Measurements from ENCODE around the gene PARD3. TPM values are rescaled to one million over a fixed set of nuclear protein-coding genes. Genes with fewer than 3 reads are reported as not detected.

Gene PARD3
- total RNA-seq, 1 experiment from 2014 or later: 46.3 TPM

DNA sequence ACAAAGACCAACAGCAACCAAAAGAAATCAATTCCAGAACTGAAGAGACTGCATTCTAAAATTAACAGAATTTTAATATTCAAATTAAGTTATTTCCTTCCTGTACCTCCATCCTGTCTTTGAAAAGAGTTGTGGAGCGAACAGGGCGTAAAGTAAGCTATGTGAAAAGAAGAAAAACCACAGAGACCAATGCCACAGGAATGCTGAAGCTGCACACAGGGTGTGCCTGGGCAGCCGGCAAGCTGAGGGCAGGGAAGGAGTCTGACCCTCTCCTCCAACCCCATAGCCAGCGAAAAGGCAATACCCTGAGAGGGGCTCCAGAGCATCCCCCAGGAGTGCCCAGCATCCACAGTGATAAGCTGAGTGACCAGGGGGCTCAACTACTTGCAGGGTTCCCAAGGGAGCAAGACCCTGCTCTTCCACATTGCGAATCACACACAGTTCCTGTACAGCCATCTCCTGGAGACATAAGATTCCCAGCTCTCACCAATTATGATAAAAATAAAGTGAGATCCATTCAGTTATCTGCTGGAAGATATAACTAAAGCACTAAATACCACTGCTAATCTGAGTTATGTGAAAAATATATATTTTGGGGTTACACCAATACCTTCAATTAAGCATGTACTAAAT is 93.8 kb downstream of the PARD3 start:
- H3K9ac ChIP-seq (ENCODE audit: low read length): peak overlapping the region; percentile 28; the same call in 1 of the 2 replicates
- H3K27ac ChIP-seq (ENCODE audit: low read depth, low read length): peak overlapping the region; percentile 22; the same call in 1 of the 2 replicates
- peaks cover 8% of the 10 kb centered on the region; the same call in 1 of the 2 replicates for H4K20me1 ChIP-seq (ENCODE audit: insufficient read depth)
- no peak overlapping the region for H2AFZ ChIP-seq (ENCODE audit: low read depth, low read length, poor library complexity, severe bottlenecking)
- no peaks in the 10 kb centered on the region for H3K36me3 ChIP-seq (ENCODE audit: control insufficient read depth in 1 of 2, insufficient read depth in 2 of 2, low read length in 2 of 2)
- H3K79me2 ChIP-seq (ENCODE audit: insufficient read depth, low read length): peaks cover 45% of the 10 kb centered on the region
- ChIA-PET RAD21 (ENCODE audit: low non-redundant PET in 1 of 2, low total read pairs in 2 of 2, uncharacterized antibody in 2 of 2, unreplicated experiment in 2 of 2) (no interaction called here), POLR2A (interaction anchor here (0.5 kb wide), 1 partner anchor 37 kb away, joined by 3 read pairs; no protein-coding TSS in a partner anchor), CTCF (interaction anchor here (1.2 kb wide), 2 partner anchors 10 to 12 kb away, joined by 3 to 7 read pairs; no protein-coding TSS in a partner anchor)
- intact Hi-C loops (cut with micrococcal nuclease): loop anchor here (5.0 kb wide), 1 partner anchor 106 kb away; no protein-coding TSS in a partner anchor
- no peaks in the 10 kb centered on the region for H3K9me3 ChIP-seq (ENCODE audit: control insufficient read depth in 1 of 2, insufficient read depth in 1 of 2, low read depth in 1 of 2, low read length in 2 of 2)
- ATAC-seq (peak; percentile 88), DNase-seq (ENCODE audit: low read depth, low spot score) (no peak)
- TF ChIP-seq, protein P1, sequence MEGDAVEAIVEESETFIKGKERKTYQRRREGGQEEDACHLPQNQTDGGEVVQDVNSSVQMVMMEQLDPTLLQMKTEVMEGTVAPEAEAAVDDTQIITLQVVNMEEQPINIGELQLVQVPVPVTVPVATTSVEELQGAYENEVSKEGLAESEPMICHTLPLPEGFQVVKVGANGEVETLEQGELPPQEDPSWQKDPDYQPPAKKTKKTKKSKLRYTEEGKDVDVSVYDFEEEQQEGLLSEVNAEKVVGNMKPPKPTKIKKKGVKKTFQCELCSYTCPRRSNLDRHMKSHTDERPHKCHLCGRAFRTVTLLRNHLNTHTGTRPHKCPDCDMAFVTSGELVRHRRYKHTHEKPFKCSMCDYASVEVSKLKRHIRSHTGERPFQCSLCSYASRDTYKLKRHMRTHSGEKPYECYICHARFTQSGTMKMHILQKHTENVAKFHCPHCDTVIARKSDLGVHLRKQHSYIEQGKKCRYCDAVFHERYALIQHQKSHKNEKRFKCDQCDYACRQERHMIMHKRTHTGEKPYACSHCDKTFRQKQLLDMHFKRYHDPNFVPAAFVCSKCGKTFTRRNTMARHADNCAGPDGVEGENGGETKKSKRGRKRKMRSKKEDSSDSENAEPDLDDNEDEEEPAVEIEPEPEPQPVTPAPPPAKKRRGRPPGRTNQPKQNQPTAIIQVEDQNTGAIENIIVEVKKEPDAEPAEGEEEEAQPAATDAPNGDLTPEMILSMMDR (IDR thresholded peaks at IDR 0.05 in 2 of 3, conservative IDR thresholded peaks at IDR 0.05 in 1 of 3; ENCODE audit: borderline replicate concordance in 1 of 3, insufficient read depth in 1 of 3, low read depth in 2 of 3, low read length in 2 of 3): no peak
- TF ChIP-seq, protein P2, sequence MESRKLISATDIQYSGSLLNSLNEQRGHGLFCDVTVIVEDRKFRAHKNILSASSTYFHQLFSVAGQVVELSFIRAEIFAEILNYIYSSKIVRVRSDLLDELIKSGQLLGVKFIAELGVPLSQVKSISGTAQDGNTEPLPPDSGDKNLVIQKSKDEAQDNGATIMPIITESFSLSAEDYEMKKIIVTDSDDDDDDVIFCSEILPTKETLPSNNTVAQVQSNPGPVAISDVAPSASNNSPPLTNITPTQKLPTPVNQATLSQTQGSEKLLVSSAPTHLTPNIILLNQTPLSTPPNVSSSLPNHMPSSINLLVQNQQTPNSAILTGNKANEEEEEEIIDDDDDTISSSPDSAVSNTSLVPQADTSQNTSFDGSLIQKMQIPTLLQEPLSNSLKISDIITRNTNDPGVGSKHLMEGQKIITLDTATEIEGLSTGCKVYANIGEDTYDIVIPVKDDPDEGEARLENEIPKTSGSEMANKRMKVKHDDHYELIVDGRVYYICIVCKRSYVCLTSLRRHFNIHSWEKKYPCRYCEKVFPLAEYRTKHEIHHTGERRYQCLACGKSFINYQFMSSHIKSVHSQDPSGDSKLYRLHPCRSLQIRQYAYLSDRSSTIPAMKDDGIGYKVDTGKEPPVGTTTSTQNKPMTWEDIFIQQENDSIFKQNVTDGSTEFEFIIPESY (IDR thresholded peaks at IDR 0.05; ENCODE audit: extremely low read depth, insufficient replicate concordance, low read length): no peak
- TF ChIP-seq EZH2 (IDR thresholded peaks at IDR 0.05) (no peak), SIN3A (IDR thresholded peaks at IDR 0.05; ENCODE audit: low read depth) (no peak), JUND (IDR thresholded peaks at IDR 0.05) (no peak), RAD21 (IDR thresholded peaks at IDR 0.05; ENCODE audit: low read depth) (no peak), ELF1 (IDR thresholded peaks at IDR 0.05; ENCODE audit: borderline replicate concordance, low read depth) (no peak), MAX (IDR thresholded peaks at IDR 0.05) (no peak), SP1 (IDR thresholded peaks at IDR 0.05; ENCODE audit: low read depth) (no peak), ZNF274 (IDR thresholded peaks at IDR 0.05; ENCODE audit: low read depth, low read length) (no peak), TCF7L2 (IDR thresholded peaks at IDR 0.05; ENCODE audit: borderline replicate concordance, extremely low read depth, insufficient read depth, insufficient read length) (no peak), CEBPB (IDR thresholded peaks at IDR 0.05; ENCODE audit: low read depth) (no peak), REST (IDR thresholded peaks at IDR 0.05; ENCODE audit: low read depth) (no peak), POLR2AphosphoS5 (IDR thresholded peaks at IDR 0.05; ENCODE audit: low read depth, low read length) (no peak), CBX3 (IDR thresholded peaks at IDR 0.05; ENCODE audit: low read depth) (no peak), ATF3 (IDR thresholded peaks at IDR 0.05) (no peak), SRF (IDR thresholded peaks at IDR 0.05; ENCODE audit: low read depth) (no peak), FOSL1 (IDR thresholded peaks at IDR 0.05; ENCODE audit: low read depth) (no peak), ZFX (IDR thresholded peaks at IDR 0.05) (no peak), EGR1 (IDR thresholded peaks at IDR 0.05; ENCODE audit: low read depth) (no peak)
- no TSS peak for BruUV-seq (replicated peaks)
- H3K9me2 ChIP-seq (ENCODE audit: insufficient read depth): no peaks in the 10 kb centered on the region
- H3K27me3 ChIP-seq (ENCODE audit: insufficient read depth, low read length): no peaks in the 10 kb centered on the region
- peaks cover 37 to 46% of the 10 kb centered on the region in 2 experiments for H3K4me1 ChIP-seq (ENCODE audit: control insufficient read depth in 1 of 2, insufficient read depth in 2 of 2, low read length in 2 of 2)
- no peak overlapping the region for H3K4me3 ChIP-seq (replicated peaks in 1 of 2; ENCODE audit: low read depth in 1 of 2, low read length in 2 of 2)
- H3K4me2 ChIP-seq (ENCODE audit: low read length): peak overlapping the region; percentile 65

Measured in HCT116 (cell line).